HG02943 (cell line): Measurements from ENCODE around the gene VDAC1.
"Not testable (repeated sequence)": the region's sequence is repeated elsewhere in the genome, so short reads cannot be mapped to it uniquely, and the experiment has no call there.

Source experiments
- ATAC-seq: cut with Tn5 transposase; IDR thresholded peaks from one replicate; pipeline ENCODE4 v1.9.1; 2021; ENCODE audit warnings: mild to moderate bottlenecking, low read depth, moderate library complexity; ENCODE audit not compliant: unreplicated experiment

Gene VDAC1

GRCh38 chr5:133944263-133945185 is 60.3 kb downstream of the VDAC1 start:
- no peak for ATAC-seq

GRCh38 chr5:133943475-133943817 is 61.3 kb downstream of the VDAC1 start:
- ATAC-seq, result no peak

- no peak for ATAC-seq
Observed at GRCh38 chr5:133942614-133943474, 61.9 kb downstream of the VDAC1 start.

- no peak for ATAC-seq
Observed at GRCh38 chr5:133941456-133942196, 63.1 kb downstream of the VDAC1 start.

GRCh38 chr5:133939668-133940067 is 65.1 kb downstream of the VDAC1 start:
- ATAC-seq, result no peak

- ATAC-seq, result no peak
Observed at GRCh38 chr5:133938929-133939328, 65.8 kb downstream of the VDAC1 start.

GRCh38 chr5:133938039-133938821 is 66.5 kb downstream of the VDAC1 start:
- ATAC-seq, result no peak

GRCh38 chr5:133937628-133938027 is 67.1 kb downstream of the VDAC1 start:
- ATAC-seq, result not testable (repeated sequence)

- no peak for ATAC-seq
Observed at GRCh38 chr5:133936651-133937015, 68.1 kb downstream of the VDAC1 start.

- ATAC-seq, result not testable (repeated sequence)
Observed at GRCh38 chr5:133935991-133936650, 68.7 kb downstream of the VDAC1 start.

- no peak for ATAC-seq
Observed at GRCh38 chr5:133935667-133935940, 69.2 kb downstream of the VDAC1 start.

GRCh38 chr5:133934822-133935666 is 69.7 kb downstream of the VDAC1 start:
- ATAC-seq, result no peak

GRCh38 chr5:133934311-133934710 is 70.5 kb downstream of the VDAC1 start:
- ATAC-seq, result no peak

GRCh38 chr5:133933670-133934295 is 71.0 kb downstream of the VDAC1 start:
- no peak for ATAC-seq

- no peak for ATAC-seq
Observed at GRCh38 chr5:133933169-133933509, 71.6 kb downstream of the VDAC1 start.

GRCh38 chr5:133932441-133933168 is 72.2 kb downstream of the VDAC1 start:
- ATAC-seq, result no peak

- ATAC-seq, result no peak
Observed at GRCh38 chr5:133931546-133931945, 73.2 kb downstream of the VDAC1 start.

GRCh38 chr5:133930813-133931090 is 74.0 kb downstream of the VDAC1 start:
- no peak for ATAC-seq
